K562 (cell line): Measurements from ENCODE around the gene INHA. TPM values are rescaled to one million over a fixed set of nuclear protein-coding genes. Genes with fewer than 3 reads are reported as not detected.
A peak's percentile ranks its signal among the peaks of the same experiment; 100 is the strongest.

Source experiments
- DMBX1 ChIP-seq: fragments of 250-450 bp; sonication (Bioruptor Pico); IDR thresholded peaks from 2 replicates; pipeline ENCODE4 v1.8.0; 2022; ENCODE audit warnings: inconsistent platforms, mild to moderate bottlenecking, moderate library complexity, borderline replicate concordance
- NCOA2 ChIP-seq, 2 experiments: fragments of 450-650 bp; IDR thresholded peaks; 2 replicates each; pipeline ENCODE4 v1.6.1; 2018; ENCODE audit warnings: mild to moderate bottlenecking in 2 of 2, moderate library complexity in 1 of 2; ENCODE audit not compliant: partially characterized antibody in 2 of 2
- PTRF ChIP-seq: fragments of 450-650 bp; IDR thresholded peaks from 2 replicates; pipeline ENCODE4 v1.6.1; 2016; ENCODE audit warnings: mild to moderate bottlenecking, missing genetic modification characterization, missing compliant biosample characterization
- SLC30A9 ChIP-seq: fragments of 250-450 bp; sonication (Bioruptor Pico); IDR thresholded peaks from 2 replicates; pipeline ENCODE4 v1.8.0; 2022; ENCODE audit warnings: mild to moderate bottlenecking, moderate library complexity
- TAF1 ChIP-seq: IDR thresholded peaks from 2 replicates; pipeline ENCODE4 v1.6.1; 2011; ENCODE audit warnings: mild to moderate bottlenecking, low read length, moderate library complexity; ENCODE audit not compliant: insufficient read depth, control insufficient read depth, severe bottlenecking; ENCODE audit errors: extremely low read depth
- THAP12 ChIP-seq: fragments of 250-450 bp; sonication (Bioruptor Pico); IDR thresholded peaks from 2 replicates; pipeline ENCODE4 v1.9.0; 2021; ENCODE audit warnings: mild to moderate bottlenecking, inconsistent platforms
- ZNF583 ChIP-seq: fragments of 250-450 bp; sonication (Bioruptor Pico); IDR thresholded peaks from 2 replicates; pipeline ENCODE4 v1.4.0; 2020
- ZNF644 ChIP-seq: fragments of 200-800 bp; sonication (Bioruptor generic); IDR thresholded peaks from 2 replicates; pipeline ENCODE4 v1.6.1; 2016; ENCODE audit warnings: low read depth, missing genetic modification characterization, missing compliant biosample characterization
- polyA plus RNA-seq, 8 experiments: library from polyadenylated mRNA; depleted of rRNA in 4 of 8; stranded (reverse) in 5 of 8; unstranded in 3 of 8; fragments of >200 nt; fragmentation: Nextera tagmentation in 2 of 8; fragmentation: Illumina TruSeq in 1 of 8; extraction: Ambion mirVana in 2 of 8; extraction: Trizol in 1 of 8; gene quantifications; 2 replicates each; pipeline versions ENCODE4 v1.2.1 to v1.2.3, GENCODE V29; 2011 to 2014; ENCODE audit warnings: inconsistent platforms in 1 of 8, missing spikeins in 1 of 8
- total RNA-seq, 7 experiments: library from RNA; depleted of rRNA in 6 of 7; stranded (reverse); fragments of >200 nt in 6 of 7; fragmentation: Illumina TruSeq in 2 of 7; extraction: Trizol in 2 of 7; gene quantifications; 2 replicates each; pipeline versions ENCODE4 v1.2.1 to v1.2.3, GENCODE V29; 2011 to 2021; ENCODE audit warnings: low replicate concordance in 1 of 7
- TF ChIP-seq, protein P1 (sequence below): fragments of 250-450 bp; sonication (Bioruptor Pico); IDR thresholded peaks from 2 replicates; pipeline ENCODE4 v1.4.0; 2020; ENCODE audit warnings: mild to moderate bottlenecking, moderate library complexity
- TF ChIP-seq, protein P2 (sequence below): fragments of 250-450 bp; sonication (Bioruptor Pico); IDR thresholded peaks from 2 replicates; pipeline ENCODE4 v1.4.0; 2020; ENCODE audit warnings: mild to moderate bottlenecking, moderate library complexity, borderline replicate concordance

The INHA gene
- total and polyA plus RNA-seq, 9 of the 15 experiments (the other 6 are each of a cell fraction or from before 2014, with no cell fraction given) = 0.07 to 1.9 (median 0.40) TPM

DNA sequence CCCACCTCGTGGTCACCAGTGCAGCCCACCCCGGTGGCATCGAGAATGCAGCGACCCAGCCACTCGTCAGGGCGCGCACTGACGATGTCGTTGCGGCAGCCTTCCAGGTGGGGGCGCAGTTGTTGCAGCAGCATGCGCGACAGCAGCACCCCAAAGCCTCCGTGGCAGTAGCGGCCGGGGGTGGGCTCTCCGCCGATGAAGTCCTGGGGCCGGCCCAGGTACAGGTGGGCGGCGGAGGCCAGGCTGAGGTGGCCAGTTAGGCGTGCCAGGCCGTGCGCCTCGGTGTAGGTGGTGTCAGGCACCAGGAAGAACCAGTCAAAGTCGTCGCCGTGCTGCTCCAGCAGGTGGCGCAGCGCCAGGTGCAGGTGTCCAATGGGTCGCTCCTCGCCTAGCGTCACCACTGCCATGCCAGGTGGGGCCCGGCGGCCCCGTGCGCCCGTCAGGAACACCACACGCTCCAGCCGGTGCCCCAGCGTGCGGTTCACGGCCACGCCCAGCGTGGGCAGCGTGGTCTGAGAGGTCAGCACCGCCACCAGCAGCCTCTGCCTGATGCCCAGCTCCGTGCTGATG, 30.4 kb upstream of the INHA start (continued):
- TF ChIP-seq NCOA2 (IDR thresholded peaks at IDR 0.05; ENCODE audit: partially characterized antibody in 2 of 2) (no peak), THAP12 (peak; percentile 45; the same call in 1 of the 2 replicates), ZNF583 (CRISPR knock-in tag) (no peak), DMBX1 (no peak), TAF1 (no peak), PTRF (tag) (no peak), ZNF644 (tag) (no peak), SLC30A9 (CRISPR knock-in tag) (no peak)
- TF ChIP-seq, protein P1, sequence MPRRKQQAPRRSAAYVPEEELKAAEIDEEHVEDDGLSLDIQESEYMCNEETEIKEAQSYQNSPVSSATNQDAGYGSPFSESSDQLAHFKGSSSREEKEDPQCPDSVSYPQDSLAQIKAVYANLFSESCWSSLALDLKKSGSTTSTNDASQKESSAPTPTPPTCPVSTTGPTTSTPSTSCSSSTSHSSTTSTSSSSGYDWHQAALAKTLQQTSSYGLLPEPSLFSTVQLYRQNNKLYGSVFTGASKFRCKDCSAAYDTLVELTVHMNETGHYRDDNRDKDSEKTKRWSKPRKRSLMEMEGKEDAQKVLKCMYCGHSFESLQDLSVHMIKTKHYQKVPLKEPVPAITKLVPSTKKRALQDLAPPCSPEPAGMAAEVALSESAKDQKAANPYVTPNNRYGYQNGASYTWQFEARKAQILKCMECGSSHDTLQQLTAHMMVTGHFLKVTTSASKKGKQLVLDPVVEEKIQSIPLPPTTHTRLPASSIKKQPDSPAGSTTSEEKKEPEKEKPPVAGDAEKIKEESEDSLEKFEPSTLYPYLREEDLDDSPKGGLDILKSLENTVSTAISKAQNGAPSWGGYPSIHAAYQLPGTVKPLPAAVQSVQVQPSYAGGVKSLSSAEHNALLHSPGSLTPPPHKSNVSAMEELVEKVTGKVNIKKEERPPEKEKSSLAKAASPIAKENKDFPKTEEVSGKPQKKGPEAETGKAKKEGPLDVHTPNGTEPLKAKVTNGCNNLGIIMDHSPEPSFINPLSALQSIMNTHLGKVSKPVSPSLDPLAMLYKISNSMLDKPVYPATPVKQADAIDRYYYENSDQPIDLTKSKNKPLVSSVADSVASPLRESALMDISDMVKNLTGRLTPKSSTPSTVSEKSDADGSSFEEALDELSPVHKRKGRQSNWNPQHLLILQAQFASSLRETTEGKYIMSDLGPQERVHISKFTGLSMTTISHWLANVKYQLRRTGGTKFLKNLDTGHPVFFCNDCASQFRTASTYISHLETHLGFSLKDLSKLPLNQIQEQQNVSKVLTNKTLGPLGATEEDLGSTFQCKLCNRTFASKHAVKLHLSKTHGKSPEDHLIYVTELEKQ = no peak
- TF ChIP-seq, protein P2, sequence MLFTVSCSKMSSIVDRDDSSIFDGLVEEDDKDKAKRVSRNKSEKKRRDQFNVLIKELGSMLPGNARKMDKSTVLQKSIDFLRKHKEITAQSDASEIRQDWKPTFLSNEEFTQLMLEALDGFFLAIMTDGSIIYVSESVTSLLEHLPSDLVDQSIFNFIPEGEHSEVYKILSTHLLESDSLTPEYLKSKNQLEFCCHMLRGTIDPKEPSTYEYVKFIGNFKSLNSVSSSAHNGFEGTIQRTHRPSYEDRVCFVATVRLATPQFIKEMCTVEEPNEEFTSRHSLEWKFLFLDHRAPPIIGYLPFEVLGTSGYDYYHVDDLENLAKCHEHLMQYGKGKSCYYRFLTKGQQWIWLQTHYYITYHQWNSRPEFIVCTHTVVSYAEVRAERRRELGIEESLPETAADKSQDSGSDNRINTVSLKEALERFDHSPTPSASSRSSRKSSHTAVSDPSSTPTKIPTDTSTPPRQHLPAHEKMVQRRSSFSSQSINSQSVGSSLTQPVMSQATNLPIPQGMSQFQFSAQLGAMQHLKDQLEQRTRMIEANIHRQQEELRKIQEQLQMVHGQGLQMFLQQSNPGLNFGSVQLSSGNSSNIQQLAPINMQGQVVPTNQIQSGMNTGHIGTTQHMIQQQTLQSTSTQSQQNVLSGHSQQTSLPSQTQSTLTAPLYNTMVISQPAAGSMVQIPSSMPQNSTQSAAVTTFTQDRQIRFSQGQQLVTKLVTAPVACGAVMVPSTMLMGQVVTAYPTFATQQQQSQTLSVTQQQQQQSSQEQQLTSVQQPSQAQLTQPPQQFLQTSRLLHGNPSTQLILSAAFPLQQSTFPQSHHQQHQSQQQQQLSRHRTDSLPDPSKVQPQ (CRISPR knock-in tag) = no peak
